Measurements from ENCODE around the gene SQOR.

DNA sequence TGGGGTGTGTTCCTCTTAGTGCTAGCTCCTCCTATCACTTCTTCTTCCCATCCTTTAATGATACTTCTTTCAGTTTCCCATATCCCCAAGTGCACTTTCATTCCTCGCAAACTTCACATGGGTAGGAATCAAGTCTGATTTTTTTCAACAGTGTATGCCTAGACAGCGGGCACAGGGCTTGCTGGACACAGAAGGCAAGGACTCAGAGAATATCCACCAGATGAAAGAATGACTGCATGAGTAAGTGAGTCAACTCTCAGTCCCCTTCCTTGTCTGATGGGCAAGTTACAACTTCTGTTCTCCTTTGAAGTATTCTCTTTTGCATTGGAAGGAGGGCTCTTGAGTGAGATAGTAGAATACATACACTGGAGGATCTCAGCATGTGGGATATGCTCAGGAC is 3.1 kb upstream of the SQOR start:
- TF ChIP-seq, protein P1, sequence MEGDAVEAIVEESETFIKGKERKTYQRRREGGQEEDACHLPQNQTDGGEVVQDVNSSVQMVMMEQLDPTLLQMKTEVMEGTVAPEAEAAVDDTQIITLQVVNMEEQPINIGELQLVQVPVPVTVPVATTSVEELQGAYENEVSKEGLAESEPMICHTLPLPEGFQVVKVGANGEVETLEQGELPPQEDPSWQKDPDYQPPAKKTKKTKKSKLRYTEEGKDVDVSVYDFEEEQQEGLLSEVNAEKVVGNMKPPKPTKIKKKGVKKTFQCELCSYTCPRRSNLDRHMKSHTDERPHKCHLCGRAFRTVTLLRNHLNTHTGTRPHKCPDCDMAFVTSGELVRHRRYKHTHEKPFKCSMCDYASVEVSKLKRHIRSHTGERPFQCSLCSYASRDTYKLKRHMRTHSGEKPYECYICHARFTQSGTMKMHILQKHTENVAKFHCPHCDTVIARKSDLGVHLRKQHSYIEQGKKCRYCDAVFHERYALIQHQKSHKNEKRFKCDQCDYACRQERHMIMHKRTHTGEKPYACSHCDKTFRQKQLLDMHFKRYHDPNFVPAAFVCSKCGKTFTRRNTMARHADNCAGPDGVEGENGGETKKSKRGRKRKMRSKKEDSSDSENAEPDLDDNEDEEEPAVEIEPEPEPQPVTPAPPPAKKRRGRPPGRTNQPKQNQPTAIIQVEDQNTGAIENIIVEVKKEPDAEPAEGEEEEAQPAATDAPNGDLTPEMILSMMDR (IDR thresholded peaks at IDR 0.05): no peak
- no peak for TF ChIP-seq POLR2A (IDR thresholded peaks at IDR 0.05)
